ENCODE results near the gene FILIP1L.

Gene FILIP1L

GRCh38 chr3:99967796-99968195, 146.5 kb downstream of the FILIP1L start:
- no peak for DNase-seq

DNA sequence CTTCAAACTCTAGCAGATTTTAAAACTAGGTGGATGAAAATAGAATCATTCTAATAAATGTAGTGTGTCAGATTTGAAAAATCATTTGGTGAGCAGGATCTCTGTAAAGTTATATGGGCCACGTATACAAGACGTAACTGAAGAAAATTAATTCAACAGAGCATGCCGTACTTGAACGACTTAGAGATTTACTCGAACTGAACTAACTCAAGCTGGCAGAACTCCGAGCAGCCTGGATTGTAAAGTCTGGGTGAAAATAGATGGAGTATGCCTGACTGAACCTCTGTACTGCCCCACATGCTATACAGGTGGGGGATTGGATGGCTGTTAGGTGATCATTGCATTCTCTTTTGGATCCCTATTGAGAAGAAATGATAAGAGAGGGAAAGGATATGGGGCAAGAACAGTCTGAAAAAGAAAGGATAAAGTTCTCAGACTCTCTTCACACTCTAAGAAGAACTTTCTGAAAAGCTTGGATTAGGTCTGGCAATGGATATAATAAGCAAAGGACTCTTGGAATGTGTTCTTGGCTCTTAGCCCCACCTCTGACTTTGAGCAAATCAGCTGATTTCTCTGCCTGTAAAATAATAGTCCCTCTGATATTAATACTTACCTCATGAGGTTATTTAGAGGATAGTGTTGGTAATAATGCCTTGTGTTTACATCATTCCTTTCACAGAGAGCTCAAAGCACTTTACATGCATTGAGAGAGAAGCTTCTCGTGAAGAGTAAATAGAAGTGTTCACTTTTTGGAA, 147.5 kb downstream of the FILIP1L start:
- no peak for DNase-seq

- no peak for DNase-seq
Measured at GRCh38 chr3:99965681-99966408, 148.5 kb downstream of the FILIP1L start.

GRCh38 chr3:99965077-99965476, 149.2 kb downstream of the FILIP1L start:
- DNase-seq: no peak

DNA sequence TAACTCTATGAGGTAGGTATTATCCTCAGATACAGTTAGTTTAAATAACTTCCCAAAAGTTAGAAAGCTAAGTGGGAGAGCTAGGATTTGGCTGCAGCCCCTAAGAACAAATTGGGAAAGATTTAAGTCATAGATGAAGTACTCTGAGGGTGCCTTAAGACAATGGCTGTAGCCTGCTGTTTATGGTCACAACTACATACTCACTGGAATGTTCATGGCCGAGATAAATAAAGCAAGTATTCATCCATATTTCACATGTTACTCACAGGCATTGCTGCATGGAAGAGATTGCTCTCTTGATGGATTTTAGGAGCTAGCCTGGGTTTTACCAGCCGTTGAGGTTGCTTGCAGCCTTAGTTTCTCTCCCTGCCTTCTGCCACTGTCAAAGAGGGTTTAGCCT, 151.6 kb downstream of the FILIP1L start:
- no peak for DNase-seq

GRCh38 chr3:99961756-99962515, 152.4 kb downstream of the FILIP1L start:
- no peak for DNase-seq

GRCh38 chr3:99960941-99961340, 153.4 kb downstream of the FILIP1L start:
- DNase-seq: no peak

GRCh38 chr3:99960123-99960878, 154.0 kb downstream of the FILIP1L start:
- DNase-seq: no peak

GRCh38 chr3:99958222-99958912, 155.9 kb downstream of the FILIP1L start:
- no peak for DNase-seq

DNA sequence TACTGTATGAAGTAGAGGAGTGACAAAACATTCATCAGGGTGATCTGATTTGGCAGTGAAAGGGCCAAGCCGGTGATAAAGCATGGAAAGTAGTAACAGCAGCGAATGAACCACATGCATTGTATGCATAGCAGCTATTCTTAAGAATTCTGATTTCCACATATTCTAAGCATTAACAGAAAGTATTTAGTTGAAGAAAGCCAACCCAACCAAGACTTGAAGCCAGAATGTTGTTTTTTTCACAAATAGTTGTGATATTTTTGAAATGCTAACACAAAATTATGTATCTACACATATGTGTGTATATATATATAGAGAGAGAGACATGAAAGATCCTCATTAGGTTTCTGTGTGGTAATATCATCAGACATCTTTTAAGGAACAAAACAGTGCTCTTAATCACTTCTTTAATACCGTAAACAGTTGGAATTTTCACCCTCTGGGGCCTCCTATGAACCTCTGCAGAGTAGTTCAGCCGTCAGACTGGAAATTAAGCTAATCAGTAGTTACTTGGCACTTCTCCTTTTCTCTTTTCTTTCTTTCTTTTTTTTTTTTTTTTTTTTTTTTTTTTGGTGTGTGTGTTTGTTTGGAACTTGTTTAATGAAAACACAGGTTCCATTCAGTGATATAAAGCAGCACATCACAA, 157.0 kb downstream of the FILIP1L start:
- DNase-seq: no peak

GRCh38 chr3:99955773-99956562, 158.3 kb downstream of the FILIP1L start:
- no peak for DNase-seq

GRCh38 chr3:99954914-99955644, 159.2 kb downstream of the FILIP1L start:
- DNase-seq: no peak

DNA sequence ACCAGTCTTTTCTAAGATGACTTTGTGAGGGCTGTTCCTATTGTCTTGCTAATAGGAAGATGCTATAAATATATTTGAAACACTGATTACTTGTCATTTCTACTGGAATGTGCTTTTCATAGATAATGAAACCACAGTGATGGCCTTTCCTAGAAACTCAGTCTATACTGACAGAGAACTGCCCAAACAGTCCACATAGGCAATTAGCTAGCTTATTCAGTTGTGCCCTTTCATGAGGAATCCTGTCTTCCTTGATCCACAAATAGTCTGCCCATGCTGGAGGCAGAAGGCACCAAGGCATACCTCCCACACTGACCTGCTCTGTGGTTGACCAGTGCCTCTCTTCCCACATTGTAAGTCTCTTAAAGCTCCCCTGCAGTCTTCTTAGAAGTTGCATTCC, 160.7 kb downstream of the FILIP1L start:
- no peak for DNase-seq

DNA sequence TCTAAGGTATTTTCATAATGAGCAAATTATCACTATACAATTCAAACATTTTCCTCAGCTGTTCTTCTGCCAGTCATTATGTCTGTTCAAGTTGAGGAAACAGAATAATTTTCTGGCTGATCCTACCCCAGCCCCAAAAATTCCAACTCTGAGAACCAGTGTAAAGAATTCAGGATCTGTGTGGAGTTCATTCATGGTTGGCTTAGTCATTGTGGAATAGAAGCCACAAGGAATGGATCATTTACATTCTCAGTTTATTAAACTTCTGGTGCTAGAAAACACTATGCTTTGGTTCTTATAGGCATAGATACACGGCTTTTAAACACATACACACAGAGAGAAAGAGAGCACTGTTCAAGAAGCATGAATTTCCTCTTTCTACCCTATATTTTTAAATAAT, 162.0 kb downstream of the FILIP1L start:
- no peak for DNase-seq

DNA sequence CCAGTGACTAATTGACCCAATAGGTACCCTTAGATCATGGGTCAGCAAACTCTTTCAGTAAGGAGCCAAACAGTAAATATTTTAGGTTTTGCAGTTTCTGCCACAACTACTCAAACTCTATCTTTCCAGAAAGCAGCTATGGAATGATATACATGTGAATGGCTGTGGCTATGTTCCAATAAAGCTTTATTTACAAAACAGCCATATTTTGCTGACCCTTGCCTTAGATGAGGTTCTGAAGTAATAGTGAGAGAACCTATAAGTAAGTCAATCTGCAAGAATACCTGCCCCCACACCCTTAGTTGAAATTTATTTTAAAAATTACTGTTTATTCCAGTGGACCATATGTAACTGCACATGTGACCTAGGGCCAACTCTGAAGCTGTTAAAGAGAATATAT, 162.6 kb downstream of the FILIP1L start:
- no peak for DNase-seq

DNA sequence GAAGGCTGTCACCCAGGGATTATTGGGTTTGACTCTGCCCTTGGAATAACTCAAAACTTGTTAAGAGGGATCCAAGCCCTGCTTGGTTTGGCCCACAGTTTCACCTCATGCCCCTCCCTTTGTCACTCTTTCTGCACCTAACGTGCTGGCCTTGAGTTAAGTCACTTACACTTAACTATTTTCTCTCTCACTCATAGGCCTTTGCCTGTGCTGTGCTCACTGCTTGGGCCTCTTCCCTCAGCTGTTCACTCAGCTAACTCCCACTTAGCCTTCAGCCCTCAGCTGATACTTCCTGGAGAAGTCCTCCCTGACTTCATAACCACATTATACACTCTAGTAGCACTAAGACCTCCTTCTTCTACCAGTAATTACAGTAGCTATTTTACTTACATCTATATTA, 163.4 kb downstream of the FILIP1L start:
- DNase-seq: no peak

- no peak for DNase-seq
Measured at GRCh38 chr3:99949956-99950670, 164.2 kb downstream of the FILIP1L start.

DNA sequence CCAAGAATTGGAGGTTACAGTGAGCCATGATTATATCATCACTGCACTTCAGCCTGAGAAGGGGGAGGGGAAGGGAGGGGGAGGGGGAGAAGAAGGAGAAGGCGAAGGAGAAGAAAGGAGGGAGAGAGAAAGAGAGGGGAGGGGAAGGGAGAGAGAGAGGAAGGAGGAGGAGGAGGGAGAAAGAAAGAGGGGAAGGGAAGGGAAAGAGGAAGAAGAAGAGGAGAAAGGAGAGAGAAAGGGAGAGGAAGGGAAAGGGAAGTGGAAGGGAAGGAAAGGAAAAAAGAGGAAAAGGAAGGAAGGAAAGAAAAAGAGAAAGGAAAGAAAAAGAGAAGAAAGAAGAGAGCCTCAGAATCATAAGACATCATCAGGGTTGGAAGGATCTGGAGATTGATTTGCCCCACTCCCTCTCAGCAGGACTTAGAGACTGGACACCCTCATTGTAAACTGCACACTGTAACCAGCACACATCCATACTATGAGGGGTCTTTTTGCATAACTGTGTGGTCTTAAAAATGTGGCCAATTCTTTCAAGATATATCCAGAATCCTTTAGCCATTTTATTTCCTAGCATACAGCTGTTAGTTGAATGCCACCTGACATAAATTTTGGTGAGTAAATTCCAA, 165.7 kb downstream of the FILIP1L start:
- DNase-seq: no peak

DNA sequence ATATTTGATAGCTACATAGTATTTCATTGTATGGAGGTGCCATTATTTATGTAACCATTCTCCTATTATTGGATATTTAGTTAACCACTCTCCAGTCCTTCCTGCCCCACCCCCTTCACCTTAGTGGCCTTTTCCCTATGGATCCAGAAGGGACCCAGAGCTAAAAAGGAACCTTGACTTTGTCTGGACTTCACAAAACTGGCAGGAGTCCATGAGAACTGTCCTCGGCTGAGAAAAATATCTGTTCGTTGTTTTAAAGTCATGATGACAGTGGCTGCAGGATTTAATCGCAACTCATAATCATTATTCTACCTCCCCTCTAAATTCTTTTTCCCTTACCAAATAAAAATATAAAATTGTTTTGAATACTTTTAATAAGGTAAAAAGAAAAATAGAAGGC, 166.9 kb downstream of the FILIP1L start:
- DNase-seq: no peak
